Dermis blood vessel endothelial cell (primary cell): Measurements from ENCODE around the gene MORN2. TPM values are rescaled to one million over a fixed set of nuclear protein-coding genes. Genes with fewer than 3 reads are reported as not detected.
A peak's percentile ranks its signal among the peaks of the same experiment; 100 is the strongest.
"Not testable (repeated sequence)": the region's sequence is repeated elsewhere in the genome, so short reads cannot be mapped to it uniquely, and the experiment has no call there.

Source experiments
- DNase-seq: peaks from one replicate; pipeline ENCODE4 v3.0.0; 2010
- total RNA-seq: library from RNA; depleted of rRNA; stranded (reverse); fragments of >200 nt; gene quantifications from 2 replicates; pipeline ENCODE4 v1.2.3, GENCODE V29; 2014

The MORN2 gene
- 8.7 and 9.7 TPM in 2 replicates for total RNA-seq

DNA sequence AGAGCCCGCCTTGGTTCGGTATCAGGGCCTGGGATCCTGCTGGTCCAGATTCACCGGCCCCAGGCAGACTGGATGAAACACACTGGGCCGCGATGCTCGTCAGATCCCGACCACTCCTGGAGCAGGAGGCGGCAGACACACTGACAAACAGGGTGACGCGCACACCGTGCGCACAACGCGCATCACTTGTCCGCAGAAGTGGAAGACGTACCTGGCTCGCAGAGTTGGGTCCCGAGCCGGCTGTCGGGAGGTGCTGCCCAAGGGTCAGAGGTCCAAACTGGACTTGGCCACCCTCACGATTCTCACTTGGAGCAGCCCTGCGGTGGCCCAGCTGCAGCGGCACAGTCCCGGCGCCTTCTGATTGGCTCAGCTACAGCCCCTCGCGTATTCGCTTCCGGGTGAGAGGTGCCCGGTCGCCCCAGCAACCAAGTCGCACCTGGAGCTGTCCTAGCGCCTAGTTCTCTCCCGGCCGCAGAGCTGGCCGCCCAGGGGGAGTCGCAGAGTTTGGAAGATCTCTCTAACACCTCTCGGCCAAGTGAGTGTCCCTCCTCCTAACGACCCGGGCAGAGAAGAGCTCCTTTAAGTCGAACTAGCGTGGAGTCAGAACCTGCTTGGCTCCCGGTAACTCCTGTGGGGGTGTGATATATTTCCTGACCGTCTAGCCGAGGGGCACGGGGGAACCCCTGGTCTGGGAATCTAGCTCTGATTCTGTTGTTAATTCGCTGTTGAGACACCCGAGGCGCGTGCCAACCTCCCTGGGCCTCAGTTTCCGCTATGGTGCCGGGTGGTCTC is at the start of gene MORN2, which contains the start of gene DHX57:
MORN2 (plus strand) TSS at position 401 of the 792 bp plus-strand sequence.
DHX57 (minus strand) TSS at position 359 of the 792 bp plus-strand sequence. CDS start 7,529 bp downstream, outside the sequence.
- peak; percentile 89 for DNase-seq

DNA sequence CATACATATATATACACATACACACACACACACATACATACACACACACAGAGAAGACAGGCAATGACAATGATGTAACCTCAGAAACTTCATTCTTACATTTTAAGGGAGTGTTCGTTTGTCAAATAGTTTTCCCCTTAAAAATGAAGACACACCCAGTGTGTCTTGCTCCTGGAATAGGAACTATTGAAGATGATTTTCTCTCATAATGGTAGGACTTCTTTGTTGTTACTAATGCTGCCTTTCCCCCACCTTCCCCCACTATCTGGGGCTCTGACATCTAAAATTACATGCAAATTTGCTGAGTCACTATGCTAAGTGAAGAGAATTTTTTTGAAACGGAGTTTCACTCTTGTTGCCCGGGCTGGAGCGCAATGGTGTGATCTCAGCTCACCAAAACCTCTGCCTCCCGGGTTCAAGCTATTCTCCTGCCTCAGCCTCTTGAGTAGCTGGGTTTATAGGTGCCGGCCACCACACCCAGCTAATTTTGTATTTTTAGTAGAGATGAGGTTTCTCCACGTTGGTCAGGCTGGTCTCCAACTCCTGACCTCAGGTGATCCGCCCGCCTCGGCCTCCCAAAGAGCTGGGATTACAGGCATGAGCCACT is 48.1 kb upstream of the MORN2 start:
- DNase-seq: not testable (repeated sequence)

DNA sequence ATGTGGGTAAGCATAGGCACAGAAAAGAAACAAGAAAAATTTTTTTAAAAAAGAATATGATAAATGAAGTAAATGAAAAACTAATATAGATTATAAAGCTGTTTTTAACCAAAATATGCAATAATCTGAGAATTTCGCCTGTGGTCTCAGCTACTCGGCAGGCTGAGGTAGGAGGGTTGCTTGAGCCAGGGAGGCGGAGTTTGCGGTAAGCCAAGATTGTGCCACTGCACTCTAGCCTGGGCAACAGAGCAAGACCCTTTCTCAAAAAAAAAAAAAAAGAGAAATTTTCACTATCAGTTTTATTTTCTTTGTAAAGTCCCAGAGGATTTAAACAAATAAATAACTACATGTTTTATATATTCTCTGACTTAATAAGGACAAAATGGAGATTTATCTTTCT is 47.3 kb upstream of the MORN2 start:
- no peak for DNase-seq

GRCh38 chr2:38829971-38830370 is 45.8 kb upstream of the MORN2 start:
- no peak for DNase-seq

DNA sequence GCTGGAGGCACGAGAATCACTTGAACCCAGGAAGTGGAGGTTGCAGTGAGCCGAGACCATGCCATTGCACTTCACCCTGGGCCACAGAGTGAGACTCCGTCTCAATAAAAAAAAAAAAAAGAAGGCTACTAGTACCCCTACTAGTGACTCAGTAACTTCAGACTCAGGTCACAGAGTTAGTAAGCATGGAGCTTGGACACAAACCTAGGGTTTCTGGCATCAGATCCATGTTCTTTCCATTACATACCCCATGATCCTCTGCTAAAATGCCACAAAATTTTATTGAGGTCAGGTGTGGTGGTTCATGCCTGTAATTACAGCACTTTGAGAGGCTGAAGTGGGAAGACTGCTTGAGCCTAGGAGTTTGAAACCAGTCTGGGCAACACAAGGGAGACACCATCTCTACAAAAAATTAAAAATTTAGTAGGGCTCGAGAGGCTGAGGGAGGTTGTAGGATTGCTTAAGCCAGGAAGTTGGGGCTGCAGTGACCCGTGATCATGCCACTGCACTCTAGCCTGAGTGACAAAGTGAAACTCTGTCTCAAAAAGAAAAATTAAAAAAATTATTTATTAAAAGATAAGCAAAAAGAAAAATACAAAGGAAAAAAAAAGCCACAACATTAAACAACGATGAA is 45.1 kb upstream of the MORN2 start:
- no peak for DNase-seq

GRCh38 chr2:38835015-38835601 is 40.7 kb upstream of the MORN2 start:
- peak; percentile 52 for DNase-seq

DNA sequence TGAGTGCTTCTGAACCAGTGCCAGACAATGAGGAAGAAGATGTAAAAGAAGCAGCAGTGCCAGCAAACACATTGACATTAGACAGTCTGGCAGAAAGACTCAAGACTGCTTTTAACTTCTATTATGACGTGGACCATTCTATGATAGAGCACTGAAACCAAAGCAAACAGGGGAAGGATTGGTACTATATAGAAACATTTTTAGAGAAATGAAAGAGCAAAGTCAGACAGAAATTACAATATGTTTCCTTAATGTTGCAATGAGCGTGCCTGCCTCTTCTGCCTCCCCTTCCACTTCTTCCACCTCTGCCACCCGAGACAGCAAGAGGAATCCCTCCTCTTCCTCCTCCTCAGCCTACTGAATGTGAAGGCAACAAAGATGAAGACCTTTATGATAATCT is 39.8 kb upstream of the MORN2 start:
- DNase-seq: no peak

DNA sequence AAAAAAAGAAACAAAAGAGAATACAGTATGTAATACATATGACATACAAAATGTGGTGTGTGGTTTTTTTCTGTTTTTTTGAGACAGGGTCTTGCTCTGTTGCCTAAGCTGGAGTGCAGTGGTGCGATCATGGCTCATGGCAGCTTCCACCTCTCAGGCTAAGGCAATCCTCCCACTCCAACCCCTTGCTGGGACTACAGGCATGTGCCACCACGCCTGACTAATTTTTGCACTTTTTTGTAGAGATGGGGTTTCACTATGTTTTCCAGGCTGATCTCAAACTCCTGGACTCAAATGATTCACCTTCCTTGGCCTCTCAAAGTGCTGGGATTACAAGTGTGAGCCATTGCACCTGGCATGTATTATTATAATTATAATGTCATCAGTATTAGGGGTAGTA is 39.0 kb upstream of the MORN2 start:
- no peak for DNase-seq

GRCh38 chr2:38850045-38850444 is 25.7 kb upstream of the MORN2 start:
- DNase-seq: no peak

- DNase-seq: no peak
Observed at GRCh38 chr2:38856165-38856564, 19.6 kb upstream of the MORN2 start.

- no peak for DNase-seq
Observed at GRCh38 chr2:38862476-38862875, 13.3 kb upstream of the MORN2 start.

DNA sequence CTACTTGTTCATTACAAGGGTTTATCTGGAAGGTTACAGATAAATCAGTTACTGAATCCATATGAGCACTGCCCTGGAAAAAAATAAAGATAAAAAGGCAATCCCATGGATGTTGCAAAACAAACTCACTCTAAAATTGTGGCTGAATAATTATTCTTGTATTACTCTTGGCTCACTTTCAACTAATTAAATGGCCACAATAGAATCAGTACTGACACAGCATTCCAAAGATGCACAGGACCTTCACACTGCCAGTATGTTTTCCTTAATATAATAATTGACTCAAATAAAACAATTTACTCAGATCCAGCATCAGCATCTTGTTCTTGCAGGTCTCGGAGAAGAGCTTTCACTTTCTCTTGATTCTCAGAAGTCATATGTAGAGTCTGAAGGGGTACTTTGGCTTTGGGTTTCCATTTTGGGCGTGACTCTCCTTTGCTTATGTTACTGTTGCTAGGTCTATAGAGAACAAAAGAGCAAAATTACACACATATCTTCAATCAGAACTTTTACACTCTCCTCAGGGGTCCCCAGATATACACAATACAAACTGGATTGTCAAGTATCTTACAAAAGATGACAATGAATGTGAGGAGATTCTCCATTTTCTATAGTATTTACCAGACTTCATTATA is 12.6 kb upstream of the MORN2 start:
- peak; percentile 10 for DNase-seq

- no peak for DNase-seq
Observed at GRCh38 chr2:38866773-38867443, 8.9 kb upstream of the MORN2 start.

GRCh38 chr2:38871432-38871831 is 4.3 kb upstream of the MORN2 start:
- no peak for DNase-seq

DNA sequence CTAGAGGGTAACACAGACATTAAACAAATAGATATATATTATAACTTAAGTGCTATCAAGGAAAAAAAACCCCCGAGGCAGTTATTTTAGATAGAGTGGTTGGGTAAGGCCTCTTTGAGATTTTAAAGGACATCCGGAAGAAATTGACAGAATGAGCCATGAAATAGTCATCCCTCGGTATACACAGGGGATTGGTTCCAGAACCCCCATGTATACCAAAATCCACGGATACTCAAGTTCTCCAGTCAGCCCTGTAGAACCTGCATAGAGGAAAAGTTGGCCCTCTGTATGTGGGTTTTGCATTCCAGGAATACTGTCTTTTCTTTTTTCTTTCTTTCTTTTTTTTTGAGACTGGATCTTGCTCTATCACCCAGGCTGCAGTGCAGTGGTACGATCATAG is 2.0 kb upstream of the MORN2 start:
- no peak for DNase-seq

- DNase-seq: no peak
Observed at GRCh38 chr2:38875227-38875575, 575 bp upstream of the MORN2 start.

- DNase-seq: no peak
Observed at GRCh38 chr2:38876407-38876806, 631 bp downstream of the MORN2 start.

GRCh38 chr2:38886063-38886462 is 10.3 kb downstream of the MORN2 start:
- DNase-seq: no peak

GRCh38 chr2:38887347-38887746 is 11.6 kb downstream of the MORN2 start:
- no peak for DNase-seq

DNA sequence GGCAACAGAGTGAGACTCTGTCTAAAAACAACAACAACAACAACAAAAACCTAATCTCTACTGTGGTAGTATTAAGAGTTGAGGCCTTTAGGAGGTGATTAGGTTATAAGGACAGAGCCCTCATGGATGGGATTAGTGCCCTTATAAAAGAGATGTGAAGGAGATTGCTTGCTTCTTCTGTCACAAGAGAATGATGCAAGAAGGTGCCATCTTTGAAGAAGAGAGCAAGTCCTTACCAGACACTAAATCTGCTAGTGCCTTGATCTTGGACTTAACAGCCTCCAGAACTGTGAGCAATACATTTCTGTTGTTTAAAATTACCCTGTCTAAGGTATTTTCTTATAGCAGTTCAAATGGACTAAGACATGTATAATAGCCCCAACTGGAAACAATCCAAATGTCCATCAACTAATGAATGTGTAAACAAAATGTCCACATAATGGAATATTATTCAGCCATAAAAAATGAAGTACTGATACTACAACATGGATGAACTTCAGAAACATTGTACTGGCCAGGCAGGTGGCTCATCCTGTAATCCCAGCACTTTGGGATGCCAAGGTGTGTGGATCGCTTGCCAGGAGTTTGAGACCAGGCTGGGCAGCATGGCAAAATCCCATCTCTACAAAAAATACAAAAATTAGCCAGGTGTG is 12.3 kb downstream of the MORN2 start:
- DNase-seq: no peak

DNA sequence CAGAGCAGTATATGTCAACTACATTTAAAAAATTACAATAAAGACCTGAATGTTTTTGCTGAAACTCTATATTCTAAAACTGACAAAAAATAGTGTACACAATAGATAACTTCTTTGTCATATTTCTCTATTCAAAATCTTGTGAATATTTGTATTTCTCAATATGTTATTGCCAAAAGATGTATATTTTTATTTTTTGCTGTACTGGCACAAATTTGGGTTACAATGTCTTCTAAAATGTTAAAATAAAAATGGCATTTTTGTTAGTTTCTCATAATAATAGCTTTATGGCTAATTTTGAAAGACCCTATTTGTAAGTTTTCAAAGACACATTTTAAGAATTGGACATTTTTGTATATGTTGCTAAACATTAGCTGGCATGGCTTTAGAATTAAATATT is 13.3 kb downstream of the MORN2 start:
- DNase-seq: no peak

- no peak for DNase-seq
Observed at GRCh38 chr2:38889575-38889974, 13.8 kb downstream of the MORN2 start, which contains the start of gene ARHGEF33. TSS of gene ARHGEF33 (plus strand) at chr2:38889875. CDS start at chr2:38919448, 29,573 bp downstream.
